ENCODE results near the gene TPPP3. TPM values are rescaled to one million over a fixed set of nuclear protein-coding genes. Genes with fewer than 3 reads are reported as not detected.

The TPPP3 gene
- total RNA-seq, 4 donors from 2014 or later = 3.0 to 26.2 (median 8.2) TPM

DNA sequence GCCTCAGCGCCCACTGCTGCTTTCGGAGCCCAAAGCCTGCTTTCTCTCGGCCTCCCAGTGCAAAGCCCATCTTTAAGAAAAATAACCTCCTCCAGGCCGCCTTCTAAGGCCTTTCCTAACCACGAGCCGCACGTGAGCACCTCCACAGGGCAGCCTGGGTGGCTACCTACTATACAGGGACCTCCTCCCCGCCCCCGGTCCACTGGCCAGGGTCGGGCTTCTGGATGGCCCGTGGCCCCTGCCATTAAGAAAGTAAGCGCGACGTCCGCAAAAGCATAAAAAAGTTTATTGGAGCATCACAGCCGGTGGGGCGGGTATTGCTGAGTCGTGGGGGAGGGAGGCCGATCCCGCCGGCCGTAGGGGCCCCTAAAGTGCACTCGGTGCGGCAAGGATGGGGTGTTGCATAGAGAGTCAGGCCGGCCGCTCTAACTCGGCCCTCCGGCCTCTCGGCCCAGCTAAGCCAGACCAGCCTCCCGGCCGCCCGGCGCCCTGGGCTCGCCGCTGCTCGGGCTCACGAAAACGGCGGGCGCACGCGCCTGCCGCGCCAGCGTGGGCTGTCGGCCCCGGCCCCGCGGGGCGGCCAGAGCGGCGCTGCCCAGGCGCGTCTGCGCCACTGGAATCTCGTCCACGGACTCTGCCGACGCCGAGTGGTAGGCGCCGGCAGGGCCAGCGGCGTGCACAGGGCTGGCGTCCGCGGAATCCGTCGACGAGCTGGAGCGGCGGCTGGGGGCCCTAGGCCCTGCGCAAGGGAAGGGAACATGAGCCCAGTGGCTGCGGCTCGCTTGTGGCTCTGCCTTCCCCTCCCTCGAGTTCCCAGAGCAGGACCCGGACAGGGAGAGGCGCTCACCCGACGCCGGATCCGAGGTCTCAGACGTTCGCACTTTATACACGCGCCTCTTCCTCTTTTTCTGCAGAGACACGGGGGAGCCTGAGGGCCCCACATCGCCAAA lies 1.1 kb upstream of the TPPP3 start:
- Histone ChIP-seq H3K4me3 (peak overlapping the region in 3 of 4 donors; percentile 48 to 56 (median 48)), H3K27me3 (peaks cover 0 to 17% (median 0%) of the 10 kb centered on the region in 4 donors), H3K27ac (peak overlapping the region; percentile 50 to 84 (median 78)), H3K9me3 (no peaks in the 10 kb centered on the region), H3K4me1 (peaks cover 66 to 93% (median 75%) of the 10 kb centered on the region in 3 donors), H3K36me3 (no peaks in the 10 kb centered on the region)
- WGBS, 2 donors = 65 to 74% methylated on average over 12 to 40 of the region's 88 CpGs
- no peak for TF ChIP-seq POLR2A (IDR thresholded peaks at IDR 0.05)
- TF ChIP-seq, protein P1, sequence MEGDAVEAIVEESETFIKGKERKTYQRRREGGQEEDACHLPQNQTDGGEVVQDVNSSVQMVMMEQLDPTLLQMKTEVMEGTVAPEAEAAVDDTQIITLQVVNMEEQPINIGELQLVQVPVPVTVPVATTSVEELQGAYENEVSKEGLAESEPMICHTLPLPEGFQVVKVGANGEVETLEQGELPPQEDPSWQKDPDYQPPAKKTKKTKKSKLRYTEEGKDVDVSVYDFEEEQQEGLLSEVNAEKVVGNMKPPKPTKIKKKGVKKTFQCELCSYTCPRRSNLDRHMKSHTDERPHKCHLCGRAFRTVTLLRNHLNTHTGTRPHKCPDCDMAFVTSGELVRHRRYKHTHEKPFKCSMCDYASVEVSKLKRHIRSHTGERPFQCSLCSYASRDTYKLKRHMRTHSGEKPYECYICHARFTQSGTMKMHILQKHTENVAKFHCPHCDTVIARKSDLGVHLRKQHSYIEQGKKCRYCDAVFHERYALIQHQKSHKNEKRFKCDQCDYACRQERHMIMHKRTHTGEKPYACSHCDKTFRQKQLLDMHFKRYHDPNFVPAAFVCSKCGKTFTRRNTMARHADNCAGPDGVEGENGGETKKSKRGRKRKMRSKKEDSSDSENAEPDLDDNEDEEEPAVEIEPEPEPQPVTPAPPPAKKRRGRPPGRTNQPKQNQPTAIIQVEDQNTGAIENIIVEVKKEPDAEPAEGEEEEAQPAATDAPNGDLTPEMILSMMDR (IDR thresholded peaks at IDR 0.05) = no peak
- no peak for DNase-seq
- intact Hi-C loops (cut with DNase I) = no loop called here

DNA sequence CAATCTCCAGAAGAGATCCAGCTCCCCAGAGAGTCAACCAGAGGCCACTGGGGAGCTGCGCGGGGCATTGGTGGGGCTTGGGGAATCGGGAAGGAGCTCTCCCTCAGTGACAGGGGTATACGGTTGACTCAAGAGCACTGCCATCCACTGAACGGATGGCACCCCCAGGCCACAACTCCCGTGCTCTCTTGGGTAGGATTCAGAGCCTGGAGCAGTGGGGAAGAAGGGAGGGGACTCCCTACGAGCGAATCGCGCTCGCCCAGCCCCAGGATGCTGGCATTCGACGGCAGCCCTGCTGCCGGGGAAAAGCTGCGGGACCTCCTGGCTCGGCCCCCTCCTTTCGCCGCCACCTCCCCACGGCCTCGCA lies 473 bp upstream of the TPPP3 start:
- DNase-seq = no peak
- WGBS, 2 donors = 23% methylated on average over 4 of the region's 20 CpGs; no CpG with 5 or more reads in 1 of the 2 donors
- peak overlapping the region; percentile 44 to 84 (median 78) for H3K27ac ChIP-seq
- H3K27me3 ChIP-seq = peaks cover 0 to 17% (median 0%) of the 10 kb centered on the region in 4 donors
- H3K4me3 ChIP-seq = peak overlapping the region; percentile 4 to 56 (median 48)
- peaks cover 66 to 87% (median 70%) of the 10 kb centered on the region in 3 donors for H3K4me1 ChIP-seq
- intact Hi-C loops (cut with DNase I) = no loop called here
- H3K36me3 ChIP-seq = no peaks in the 10 kb centered on the region
- no peaks in the 10 kb centered on the region for H3K9me3 ChIP-seq
- TF ChIP-seq, protein P1 (IDR thresholded peaks at IDR 0.05) = no peak
- no peak for TF ChIP-seq POLR2A (IDR thresholded peaks at IDR 0.05)

DNA sequence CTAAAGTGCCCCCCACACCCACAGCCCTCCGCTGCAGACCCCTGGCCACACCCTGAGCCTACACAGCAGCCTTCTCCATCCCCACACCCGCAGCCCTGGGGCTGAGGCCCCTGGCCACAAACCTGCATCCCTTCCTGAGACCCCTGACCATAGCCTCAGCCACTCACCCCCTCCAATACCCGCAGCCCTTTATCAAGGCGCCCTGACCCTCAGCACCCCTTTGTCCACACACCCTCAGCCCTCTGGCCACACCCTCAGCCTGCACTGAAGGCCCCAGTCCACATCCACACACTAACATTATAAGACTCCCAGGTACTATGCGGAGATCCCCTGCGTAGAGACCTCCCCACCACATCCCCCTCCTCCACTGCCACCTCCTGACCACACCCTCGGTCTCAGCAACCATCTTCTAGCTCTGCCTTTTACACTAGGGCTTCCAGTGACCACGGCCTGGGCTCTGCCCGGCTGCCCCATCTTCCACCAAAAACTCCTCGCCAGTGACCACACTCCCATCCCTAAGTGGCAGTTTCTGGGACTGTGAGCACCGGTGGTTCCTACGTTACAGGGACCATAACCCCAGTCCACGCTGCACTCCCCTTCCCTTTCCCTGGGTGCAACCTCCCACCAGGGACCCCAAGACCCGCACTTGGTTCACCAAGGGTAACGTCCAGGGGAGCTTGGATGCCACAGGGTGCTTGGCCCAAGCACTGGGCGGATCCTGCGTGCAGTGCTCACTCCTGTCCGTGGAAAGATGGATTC lies 818 bp downstream of the TPPP3 start:
- Histone ChIP-seq H3K4me3 (peak overlapping the region; percentile 4 to 56 (median 48)), H3K27me3 (peaks cover 0 to 17% (median 0%) of the 10 kb centered on the region in 4 donors), H3K27ac (peak overlapping the region; percentile 44 to 84 (median 78)), H3K36me3 (no peaks in the 10 kb centered on the region), H3K4me1 (peaks cover 57 to 74% (median 60%) of the 10 kb centered on the region in 3 donors), H3K9me3 (no peaks in the 10 kb centered on the region)
- TF ChIP-seq POLR2A (IDR thresholded peaks at IDR 0.05) = no peak
- TF ChIP-seq, protein P1 (IDR thresholded peaks at IDR 0.05) = no peak
- WGBS, 2 donors = 59 to 71% methylated on average over 14 of the region's 18 CpGs
- intact Hi-C loops (cut with DNase I) = no loop called here
- no peak for DNase-seq

DNA sequence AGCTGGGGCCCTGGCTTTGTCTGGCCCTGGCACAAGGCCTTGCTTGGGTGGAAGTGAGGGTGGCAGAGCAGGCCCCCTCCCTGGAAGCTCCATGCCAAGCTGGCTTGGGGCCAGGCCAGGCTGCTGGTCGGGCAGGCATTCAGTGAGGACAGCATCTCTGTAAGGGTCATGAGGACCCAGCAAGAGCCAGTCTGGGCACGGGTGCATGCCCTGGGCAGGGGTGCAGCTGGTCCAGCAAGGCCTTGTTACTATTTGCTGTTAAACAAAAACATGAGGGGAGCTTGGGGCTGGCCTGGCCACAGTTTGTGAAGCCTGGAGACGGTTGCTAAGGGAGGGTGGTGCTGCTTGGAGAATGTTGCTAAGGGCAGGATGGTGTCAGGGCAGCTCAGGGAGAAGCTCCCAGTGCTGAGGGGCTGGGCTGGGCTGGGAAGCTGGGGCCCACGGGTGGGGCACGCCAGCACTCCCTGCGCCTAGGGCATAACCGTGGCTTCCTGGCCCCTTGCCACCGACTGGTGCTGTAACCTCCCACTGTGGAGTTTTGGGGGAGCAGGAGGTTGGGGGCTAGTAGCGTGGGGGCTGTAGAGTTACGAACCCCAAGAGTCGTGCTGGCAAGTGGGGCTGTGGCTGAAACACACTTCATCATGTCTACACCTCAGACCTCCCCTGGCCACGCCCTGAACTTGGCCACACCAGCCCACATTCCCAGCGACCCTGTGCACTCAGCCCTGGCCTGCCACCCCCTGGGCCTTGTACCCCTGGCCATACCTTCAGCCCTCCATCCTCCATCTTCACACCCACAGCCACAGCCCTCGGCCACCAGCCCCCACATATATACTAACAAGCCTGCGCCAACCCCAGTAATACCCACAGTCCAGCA lies 1.6 kb downstream of the TPPP3 start:
- H3K9me3 ChIP-seq = no peaks in the 10 kb centered on the region
- intact Hi-C loops (cut with DNase I) = no loop called here
- H3K4me3 ChIP-seq = peak overlapping the region in 2 of 4 donors; percentile 48 to 56
- no peak for DNase-seq
- peak overlapping the region in 3 of 4 donors; percentile 74 to 84 (median 82) for H3K27ac ChIP-seq
- peaks cover 49 to 66% (median 52%) of the 10 kb centered on the region in 3 donors for H3K4me1 ChIP-seq
- no peak for TF ChIP-seq POLR2A (IDR thresholded peaks at IDR 0.05)
- TF ChIP-seq, protein P1 (IDR thresholded peaks at IDR 0.05) = no peak
- H3K36me3 ChIP-seq = no peaks in the 10 kb centered on the region
- H3K27me3 ChIP-seq = peaks cover 0 to 17% (median 0%) of the 10 kb centered on the region in 4 donors
- WGBS, 2 donors = 40 to 45% methylated on average over 8 to 9 of the region's 15 CpGs

Data from esophagus squamous epithelium (tissue), 5 donors.